SK-N-SH treated with all-trans-retinoic acid at 6 μM for 48 hours (cell line): ENCODE data around the gene PYDC2.

Source experiments
- ATAC-seq: fragments of 200-7000 bp; cut with Tn5 transposase; 3 replicates; pipeline ENCODE4 v1.9.1; 2020; ENCODE audit warnings: mild to moderate bottlenecking, moderate library complexity
- ARNTL ChIP-seq: fragments of 450-650 bp; formaldehyde crosslinking; IDR thresholded peaks from 2 replicates; pipeline ENCODE4 v1.5.0; 2020; ENCODE audit warnings: low read depth, mild to moderate bottlenecking, moderate library complexity, borderline replicate concordance
- BACH2 ChIP-seq: fragments of 250-450 bp; sonication (Bioruptor Pico); IDR thresholded peaks from 2 replicates; pipeline ENCODE4 v1.9.0; 2021; ENCODE audit warnings: mild to moderate bottlenecking, borderline replicate concordance
- CSDC2 ChIP-seq: fragments of 250-450 bp; sonication (Bioruptor Pico); IDR thresholded peaks from 2 replicates; pipeline ENCODE4 v1.5.0; 2020; ENCODE audit warnings: mild to moderate bottlenecking, moderate library complexity
- ESRRG ChIP-seq: fragments of 250-450 bp; sonication (Bioruptor Pico); IDR thresholded peaks from 2 replicates; pipeline ENCODE4 v1.6.1; 2021; ENCODE audit warnings: mild to moderate bottlenecking
- GLIS3 ChIP-seq: fragments of 250-450 bp; sonication (Bioruptor Pico); IDR thresholded peaks from 2 replicates; pipeline ENCODE4 v1.5.0; 2020; ENCODE audit warnings: mild to moderate bottlenecking, moderate library complexity
- ISL1 ChIP-seq: fragments of 250-450 bp; sonication (Bioruptor Pico); IDR thresholded peaks from 2 replicates; pipeline ENCODE4 v2.1.2; 2022; ENCODE audit warnings: mild to moderate bottlenecking, moderate library complexity
- OSR1 ChIP-seq: fragments of 250-450 bp; sonication (Bioruptor Pico); IDR thresholded peaks from 2 replicates; pipeline ENCODE4 v1.8.0; 2022; ENCODE audit warnings: moderate library complexity, mild to moderate bottlenecking, inconsistent platforms
- PATZ1 ChIP-seq: fragments of 250-450 bp; sonication (Bioruptor Pico); IDR thresholded peaks from 2 replicates; pipeline ENCODE4 v1.8.0; 2020; ENCODE audit warnings: mild to moderate bottlenecking, moderate library complexity, borderline replicate concordance
- PPARA ChIP-seq: fragments of 250-450 bp; sonication (Bioruptor Pico); IDR thresholded peaks from 2 replicates; pipeline ENCODE4 v1.5.0; 2020; ENCODE audit warnings: mild to moderate bottlenecking, borderline replicate concordance
- RARB ChIP-seq: fragments of 250-450 bp; sonication (Bioruptor Pico); IDR thresholded peaks from 2 replicates; pipeline ENCODE4 v1.8.0; 2021; ENCODE audit warnings: mild to moderate bottlenecking, moderate library complexity
- TCF4 ChIP-seq: fragments of 250-450 bp; sonication (Bioruptor Pico); IDR thresholded peaks from 2 replicates; pipeline ENCODE4 v1.8.0; 2021; ENCODE audit warnings: mild to moderate bottlenecking, moderate library complexity, borderline replicate concordance
- ZC3H10 ChIP-seq: fragments of 250-450 bp; sonication (Bioruptor Pico); IDR thresholded peaks from 2 replicates; pipeline ENCODE4 v1.5.1; 2021; ENCODE audit warnings: mild to moderate bottlenecking, moderate library complexity
- ZFP3 ChIP-seq: fragments of 250-450 bp; sonication (Bioruptor Pico); IDR thresholded peaks from 2 replicates; pipeline ENCODE4 v1.5.0; 2020; ENCODE audit warnings: mild to moderate bottlenecking, moderate library complexity
- ZFP30 ChIP-seq: fragments of 450-650 bp; formaldehyde crosslinking; IDR thresholded peaks from 2 replicates; pipeline ENCODE4 v1.5.0; 2022; ENCODE audit warnings: mild to moderate bottlenecking, moderate library complexity
- ZNF565 ChIP-seq: fragments of 450-650 bp; formaldehyde crosslinking; conservative IDR thresholded peaks from 2 replicates; pipeline ENCODE4 v1.5.0; 2020; ENCODE audit warnings: low read depth, mild to moderate bottlenecking, moderate library complexity
- ZNF70 ChIP-seq: fragments of 450-650 bp; formaldehyde crosslinking; IDR thresholded peaks from 2 replicates; pipeline ENCODE4 v1.5.0; 2020; ENCODE audit warnings: mild to moderate bottlenecking, moderate library complexity
- ZNF8 ChIP-seq: fragments of 450-650 bp; formaldehyde crosslinking; IDR thresholded peaks from 2 replicates; pipeline ENCODE4 v1.5.0; 2020; ENCODE audit warnings: mild to moderate bottlenecking, moderate library complexity
- TF ChIP-seq, protein P1 (sequence below): fragments of 250-450 bp; sonication (Bioruptor Pico); IDR thresholded peaks from 2 replicates; pipeline ENCODE4 v1.8.0; 2021; ENCODE audit warnings: low read depth, mild to moderate bottlenecking, moderate library complexity, borderline replicate concordance
- TF ChIP-seq, protein P2 (sequence below): fragments of 250-450 bp; sonication (Bioruptor Pico); IDR thresholded peaks from 2 replicates; pipeline ENCODE4 v1.5.1; 2020; ENCODE audit warnings: low read depth, mild to moderate bottlenecking, moderate library complexity
- TF ChIP-seq, protein P3 (sequence below): fragments of 250-450 bp; sonication (Bioruptor Pico); IDR thresholded peaks from 2 replicates; pipeline ENCODE4 v1.5.1; 2021; ENCODE audit warnings: mild to moderate bottlenecking, moderate library complexity

Gene PYDC2

DNA sequence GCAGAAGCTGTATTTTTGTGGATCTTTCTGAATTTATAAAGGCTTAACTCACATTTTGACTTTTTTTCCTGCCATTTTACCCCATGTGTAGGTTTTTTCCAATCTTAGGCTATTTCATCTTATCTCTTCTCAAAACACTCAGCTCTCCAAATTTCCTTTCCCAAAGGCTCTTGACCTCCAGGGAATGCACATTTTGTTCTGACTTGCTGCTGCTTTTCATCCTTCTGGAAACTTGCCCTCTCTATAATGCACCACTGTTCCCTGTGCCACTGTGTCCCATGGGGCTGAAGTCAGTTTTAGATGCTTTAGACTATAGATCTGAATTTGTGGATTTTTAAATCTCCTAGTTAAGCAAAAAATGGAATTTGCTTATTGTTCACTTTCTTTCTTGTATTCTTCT, 9.1 kb downstream of the PYDC2 start:
- TF ChIP-seq ISL1: no peak
- TF ChIP-seq RARB (CRISPR knock-in tag): no peak
- TF ChIP-seq, protein P1, sequence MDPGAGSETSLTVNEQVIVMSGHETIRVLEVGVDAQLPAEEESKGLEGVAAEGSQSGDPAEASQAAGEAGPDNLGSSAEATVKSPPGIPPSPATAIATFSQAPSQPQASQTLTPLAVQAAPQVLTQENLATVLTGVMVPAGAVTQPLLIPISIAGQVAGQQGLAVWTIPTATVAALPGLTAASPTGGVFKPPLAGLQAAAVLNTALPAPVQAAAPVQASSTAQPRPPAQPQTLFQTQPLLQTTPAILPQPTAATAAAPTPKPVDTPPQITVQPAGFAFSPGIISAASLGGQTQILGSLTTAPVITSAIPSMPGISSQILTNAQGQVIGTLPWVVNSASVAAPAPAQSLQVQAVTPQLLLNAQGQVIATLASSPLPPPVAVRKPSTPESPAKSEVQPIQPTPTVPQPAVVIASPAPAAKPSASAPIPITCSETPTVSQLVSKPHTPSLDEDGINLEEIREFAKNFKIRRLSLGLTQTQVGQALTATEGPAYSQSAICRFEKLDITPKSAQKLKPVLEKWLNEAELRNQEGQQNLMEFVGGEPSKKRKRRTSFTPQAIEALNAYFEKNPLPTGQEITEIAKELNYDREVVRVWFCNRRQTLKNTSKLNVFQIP (CRISPR knock-in tag): no peak
- TF ChIP-seq BACH2 (CRISPR knock-in tag): no peak
- TF ChIP-seq ZNF565 (CRISPR knock-in tag): no peak
- no peak for TF ChIP-seq ZNF70 (CRISPR knock-in tag)
- no peak for TF ChIP-seq ZFP3
- TF ChIP-seq, protein P2, sequence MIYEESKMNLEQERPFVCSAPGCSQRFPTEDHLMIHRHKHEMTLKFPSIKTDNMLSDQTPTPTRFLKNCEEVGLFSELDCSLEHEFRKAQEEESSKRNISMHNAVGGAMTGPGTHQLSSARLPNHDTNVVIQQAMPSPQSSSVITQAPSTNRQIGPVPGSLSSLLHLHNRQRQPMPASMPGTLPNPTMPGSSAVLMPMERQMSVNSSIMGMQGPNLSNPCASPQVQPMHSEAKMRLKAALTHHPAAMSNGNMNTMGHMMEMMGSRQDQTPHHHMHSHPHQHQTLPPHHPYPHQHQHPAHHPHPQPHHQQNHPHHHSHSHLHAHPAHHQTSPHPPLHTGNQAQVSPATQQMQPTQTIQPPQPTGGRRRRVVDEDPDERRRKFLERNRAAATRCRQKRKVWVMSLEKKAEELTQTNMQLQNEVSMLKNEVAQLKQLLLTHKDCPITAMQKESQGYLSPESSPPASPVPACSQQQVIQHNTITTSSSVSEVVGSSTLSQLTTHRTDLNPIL (CRISPR knock-in tag): no peak
- no peak for TF ChIP-seq ARNTL (CRISPR knock-in tag)
- no peak for TF ChIP-seq CSDC2 (CRISPR knock-in tag)
- TF ChIP-seq GLIS3 (CRISPR knock-in tag): no peak
- no peak for TF ChIP-seq ZFP30 (CRISPR knock-in tag)
- TF ChIP-seq ZC3H10 (CRISPR knock-in tag): no peak
- no peak for ATAC-seq

DNA sequence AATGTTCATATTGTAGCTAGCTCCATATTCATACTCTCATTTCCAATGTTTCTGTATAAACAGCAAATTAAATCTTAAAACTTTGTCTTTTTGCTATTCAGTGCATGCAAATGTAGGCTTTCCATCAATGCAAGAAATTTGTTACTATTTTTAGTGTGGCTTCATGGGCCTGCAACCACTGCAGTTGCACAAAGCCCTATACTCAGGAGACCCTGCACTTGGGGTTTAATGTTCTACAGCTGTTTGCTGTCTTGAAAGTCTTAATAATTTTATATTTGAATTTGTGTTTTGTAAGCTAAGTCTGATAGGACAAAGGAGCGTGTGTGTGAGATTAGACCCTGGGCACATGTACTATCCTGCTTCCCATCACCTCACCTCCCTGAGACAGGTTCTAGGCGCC, 9.6 kb downstream of the PYDC2 start:
- no peak for TF ChIP-seq ESRRG
- TF ChIP-seq ZNF70 (CRISPR knock-in tag): no peak
- TF ChIP-seq TCF4 (CRISPR knock-in tag): no peak
- TF ChIP-seq, protein P1 (CRISPR knock-in tag): no peak
- TF ChIP-seq, protein P2 (CRISPR knock-in tag): no peak
- TF ChIP-seq GLIS3 (CRISPR knock-in tag): no peak
- no peak for TF ChIP-seq ZNF565 (CRISPR knock-in tag)
- no peak for TF ChIP-seq ISL1
- TF ChIP-seq ZFP30 (CRISPR knock-in tag): no peak
- TF ChIP-seq, protein P3, sequence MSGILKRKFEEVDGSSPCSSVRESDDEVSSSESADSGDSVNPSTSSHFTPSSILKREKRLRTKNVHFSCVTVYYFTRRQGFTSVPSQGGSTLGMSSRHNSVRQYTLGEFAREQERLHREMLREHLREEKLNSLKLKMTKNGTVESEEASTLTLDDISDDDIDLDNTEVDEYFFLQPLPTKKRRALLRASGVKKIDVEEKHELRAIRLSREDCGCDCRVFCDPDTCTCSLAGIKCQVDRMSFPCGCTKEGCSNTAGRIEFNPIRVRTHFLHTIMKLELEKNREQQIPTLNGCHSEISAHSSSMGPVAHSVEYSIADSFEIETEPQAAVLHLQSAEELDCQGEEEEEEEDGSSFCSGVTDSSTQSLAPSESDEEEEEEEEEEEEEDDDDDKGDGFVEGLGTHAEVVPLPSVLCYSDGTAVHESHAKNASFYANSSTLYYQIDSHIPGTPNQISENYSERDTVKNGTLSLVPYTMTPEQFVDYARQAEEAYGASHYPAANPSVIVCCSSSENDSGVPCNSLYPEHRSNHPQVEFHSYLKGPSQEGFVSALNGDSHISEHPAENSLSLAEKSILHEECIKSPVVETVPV (CRISPR knock-in tag): no peak
- TF ChIP-seq ARNTL (CRISPR knock-in tag): no peak
- ATAC-seq: no peak

- TF ChIP-seq ZNF8 (CRISPR knock-in tag) (no peak), RARB (CRISPR knock-in tag) (no peak), CSDC2 (CRISPR knock-in tag) (no peak), ISL1 (peak; percentile 53)
- ATAC-seq: no peak
Measured at GRCh38 chr3:191473661-191474198, 12.8 kb downstream of the PYDC2 start.

DNA sequence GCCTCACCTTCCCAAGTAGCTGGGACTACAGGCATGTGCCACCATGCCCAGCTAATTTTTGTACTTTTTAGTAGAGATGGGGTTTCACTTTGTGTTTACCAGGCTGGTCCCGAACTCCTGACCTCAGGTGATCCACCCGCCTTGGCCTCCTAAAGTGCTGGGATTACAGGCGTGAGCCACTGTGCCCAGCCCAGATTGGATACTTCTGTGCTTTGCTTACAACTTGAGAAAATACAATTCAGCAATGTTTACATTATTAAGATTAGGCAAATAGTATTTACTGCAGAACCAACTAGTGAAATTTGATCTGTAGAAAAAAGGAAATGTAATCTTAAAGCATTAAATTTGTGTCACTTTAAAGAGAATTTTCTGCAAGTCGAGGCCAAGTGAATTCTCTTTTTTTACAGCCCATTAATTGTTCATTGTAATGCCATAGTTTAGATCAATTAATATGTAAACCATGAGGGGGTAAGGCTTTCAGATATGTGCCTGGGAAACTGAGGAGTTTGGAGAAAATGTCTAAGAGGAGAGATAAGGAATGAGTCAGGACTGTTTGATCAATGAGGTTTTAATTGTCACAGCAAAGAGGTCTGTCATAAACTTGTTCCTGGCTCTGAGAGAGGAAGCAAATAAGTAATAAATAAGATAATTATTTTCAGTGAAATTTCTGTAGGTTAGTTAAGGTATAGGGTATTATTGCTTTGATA, 15.3 kb downstream of the PYDC2 start:
- ATAC-seq: no peak
- TF ChIP-seq, protein P1 (CRISPR knock-in tag): no peak
- TF ChIP-seq PPARA (CRISPR knock-in tag): no peak
- TF ChIP-seq ZFP3: no peak
- no peak for TF ChIP-seq CSDC2 (CRISPR knock-in tag)
- TF ChIP-seq ZNF565 (CRISPR knock-in tag): no peak
- TF ChIP-seq ZFP30 (CRISPR knock-in tag): no peak
- no peak for TF ChIP-seq OSR1 (CRISPR knock-in tag)
- TF ChIP-seq ARNTL (CRISPR knock-in tag): no peak
- no peak for TF ChIP-seq PATZ1 (CRISPR knock-in tag)
- TF ChIP-seq GLIS3 (CRISPR knock-in tag): no peak
- no peak for TF ChIP-seq RARB (CRISPR knock-in tag)
- no peak for TF ChIP-seq ZC3H10 (CRISPR knock-in tag)
- TF ChIP-seq ZNF8 (CRISPR knock-in tag): no peak
- TF ChIP-seq, protein P3 (CRISPR knock-in tag): no peak
- TF ChIP-seq ZNF70 (CRISPR knock-in tag): no peak
